ENCODE data around the gene NDUFAF8. TPM values are rescaled to one million over a fixed set of nuclear protein-coding genes. Genes with fewer than 3 reads are reported as not detected.
A peak's percentile ranks its signal among the peaks of the same experiment; 100 is the strongest.

NDUFAF8 gene
- total RNA-seq, 1 donor from 2014 or later = 77.0 TPM

DNA sequence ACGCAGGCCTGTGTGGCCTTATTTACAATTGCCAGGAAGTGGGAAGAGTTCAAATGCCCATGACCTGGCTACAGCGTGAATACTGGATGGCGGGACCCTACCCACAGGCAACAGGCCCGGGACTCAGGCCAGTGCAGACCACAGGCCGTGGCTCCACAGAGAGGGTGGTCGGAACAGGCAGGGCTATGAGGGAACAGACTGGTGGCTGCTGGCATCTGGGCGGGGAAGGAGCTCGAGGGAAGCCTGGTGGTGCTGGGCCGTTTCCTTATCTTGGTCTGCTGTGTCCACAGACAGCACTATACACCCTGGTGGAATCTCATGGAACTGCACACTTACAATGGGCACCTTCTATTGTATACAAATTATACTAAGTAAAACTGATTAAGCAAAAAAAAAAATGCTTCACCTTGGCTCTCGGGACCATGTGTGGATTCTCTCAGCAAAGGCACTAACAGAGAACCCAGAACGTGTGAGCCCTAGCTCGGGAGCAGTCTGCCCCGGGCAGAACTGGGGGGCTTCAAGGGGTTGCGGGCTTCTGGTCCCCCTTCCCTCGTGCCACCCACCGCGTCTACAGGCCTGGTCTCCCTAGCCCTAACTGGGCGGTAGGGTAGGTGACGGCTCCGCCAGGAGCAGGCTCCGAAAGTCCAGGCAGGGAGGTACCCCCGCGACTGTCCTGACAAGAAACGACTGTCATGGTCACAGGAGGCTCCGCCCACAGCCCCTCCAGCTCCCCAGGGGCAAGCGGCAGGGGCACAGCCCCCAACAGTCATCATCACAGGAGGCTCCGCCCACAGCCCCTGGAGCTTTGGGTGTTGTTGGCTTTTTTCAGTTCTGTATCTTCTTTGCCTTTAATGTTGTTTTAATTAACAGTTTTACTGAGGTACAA, 38.2 kb upstream of the NDUFAF8 start:
- peak; percentile 72 for DNase-seq (ENCODE audit: low spot score)

- no peak for DNase-seq (ENCODE audit: low spot score)
These were observed 36.8 kb upstream of the NDUFAF8 start for GRCh38 chr17:81202318-81202717.

- DNase-seq (ENCODE audit: low spot score) = no peak
These were observed 36.0 kb upstream of the NDUFAF8 start for GRCh38 chr17:81203136-81203535.

- no peak for DNase-seq (ENCODE audit: low spot score)
These were observed 34.5 kb upstream of the NDUFAF8 start for GRCh38 chr17:81204578-81204977.

GRCh38 chr17:81206166-81206565, 33.0 kb upstream of the NDUFAF8 start:
- DNase-seq (ENCODE audit: low spot score) = no peak

GRCh38 chr17:81206657-81207056, 32.5 kb upstream of the NDUFAF8 start:
- DNase-seq (ENCODE audit: low spot score) = no peak

- DNase-seq (ENCODE audit: low spot score) = no peak
These were observed 31.2 kb upstream of the NDUFAF8 start for GRCh38 chr17:81207610-81208581.

DNA sequence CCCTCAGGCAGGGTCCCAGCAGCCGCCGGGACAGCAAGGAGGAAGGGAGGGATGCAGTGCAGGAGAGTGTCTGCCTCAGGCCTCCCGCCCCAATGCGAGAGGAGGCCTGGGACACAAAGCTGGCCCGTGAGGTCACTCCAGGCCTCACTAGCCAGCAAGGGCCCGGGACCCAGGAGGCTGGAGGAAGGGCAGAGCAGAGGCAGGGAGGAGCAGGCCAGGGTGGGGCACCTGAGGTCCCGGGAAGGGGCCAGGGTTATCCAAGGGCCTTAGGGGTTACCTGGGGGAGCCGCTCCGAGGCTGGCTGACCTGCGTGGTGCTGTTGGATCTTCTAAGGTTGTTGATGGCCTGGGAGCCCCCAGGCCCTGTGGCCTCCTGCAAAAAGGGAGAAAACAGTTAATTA, 30.5 kb upstream of the NDUFAF8 start:
- no peak for DNase-seq (ENCODE audit: low spot score)

DNA sequence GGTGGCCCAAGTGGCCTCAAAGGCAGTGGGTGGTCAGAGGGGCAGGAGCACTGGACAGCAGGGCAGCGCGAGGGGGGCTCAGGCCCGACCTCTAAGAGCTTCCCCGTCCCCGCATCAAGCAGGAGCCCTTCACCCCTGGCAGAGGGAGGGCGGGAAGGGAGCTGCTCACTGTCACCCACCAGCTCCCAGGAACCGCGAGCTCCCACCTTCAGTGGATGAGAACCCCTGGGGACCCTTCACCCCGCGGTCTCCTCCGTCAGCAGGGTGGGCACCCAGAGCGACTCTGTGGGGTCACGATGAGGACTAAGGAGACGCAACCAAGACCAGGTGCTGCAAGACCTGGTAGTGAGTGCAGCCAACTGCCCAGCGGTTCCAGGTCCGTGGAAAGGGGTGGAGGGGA, 30.0 kb upstream of the NDUFAF8 start:
- no peak for DNase-seq (ENCODE audit: low spot score)

DNA sequence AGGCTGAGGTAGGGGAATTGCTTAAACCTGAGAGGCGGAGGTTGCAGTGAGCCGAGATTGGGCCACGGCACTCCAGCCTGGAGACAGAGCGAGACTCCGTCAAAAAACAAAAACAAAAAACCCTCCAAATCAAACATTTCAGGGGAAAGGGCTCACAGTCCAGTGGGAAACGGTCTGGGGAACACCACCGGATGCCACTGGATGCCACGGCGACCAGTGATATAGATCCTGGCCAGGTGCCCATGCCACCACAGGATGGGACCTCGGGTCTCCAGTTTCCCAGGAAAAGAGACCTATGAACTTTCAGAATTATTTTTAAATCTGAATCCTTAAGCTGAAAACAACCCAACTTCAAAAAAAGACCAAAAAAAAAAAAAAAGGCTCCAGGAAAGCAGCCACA, 28.7 kb upstream of the NDUFAF8 start:
- no peak for DNase-seq (ENCODE audit: low spot score)

DNA sequence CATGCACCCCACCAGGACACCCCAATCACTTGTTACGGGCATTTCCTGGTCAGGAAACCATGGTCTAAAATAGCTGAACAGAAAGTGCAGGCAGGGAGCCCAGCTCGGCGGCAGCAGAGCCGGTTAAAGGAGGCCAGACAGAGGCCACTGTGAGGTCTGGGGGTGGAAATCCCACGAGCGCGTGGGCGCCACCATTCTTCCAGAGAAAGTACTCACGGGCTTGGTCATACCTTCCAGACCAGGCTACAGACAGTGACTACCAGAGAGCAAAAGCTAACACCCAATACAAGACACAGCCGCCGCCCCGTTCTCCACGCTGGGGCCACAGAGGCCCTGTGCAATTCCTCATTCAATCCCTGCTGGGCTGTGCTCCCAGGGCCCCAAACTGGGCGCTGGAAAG, 28.2 kb upstream of the NDUFAF8 start:
- peak; percentile 41 for DNase-seq (ENCODE audit: low spot score)

GRCh38 chr17:81212365-81212764, 26.8 kb upstream of the NDUFAF8 start:
- no peak for DNase-seq (ENCODE audit: low spot score)

DNA sequence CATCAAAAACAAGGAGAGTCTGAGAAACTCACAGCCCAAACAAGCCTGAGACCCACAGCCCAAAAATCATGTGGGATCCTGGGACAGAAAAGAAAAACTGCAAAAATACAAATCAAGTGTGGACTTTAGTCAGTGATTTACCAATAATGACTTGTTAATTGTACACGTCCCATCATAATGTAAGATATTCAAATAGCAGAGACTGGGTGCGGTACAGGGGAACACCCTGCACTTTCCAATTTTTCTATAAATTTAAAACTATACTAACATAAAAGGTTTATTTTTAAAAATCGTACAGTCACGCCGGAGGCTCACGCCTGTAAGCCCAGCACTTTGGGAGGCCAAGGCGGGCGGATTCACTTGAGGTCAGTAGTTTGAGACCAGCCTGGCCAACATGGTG, 25.1 kb upstream of the NDUFAF8 start:
- DNase-seq (ENCODE audit: low spot score) = no peak

GRCh38 chr17:81217491-81217890, 21.6 kb upstream of the NDUFAF8 start:
- DNase-seq (ENCODE audit: low spot score) = no peak

GRCh38 chr17:81218459-81218858, 20.7 kb upstream of the NDUFAF8 start:
- DNase-seq (ENCODE audit: low spot score) = no peak

DNA sequence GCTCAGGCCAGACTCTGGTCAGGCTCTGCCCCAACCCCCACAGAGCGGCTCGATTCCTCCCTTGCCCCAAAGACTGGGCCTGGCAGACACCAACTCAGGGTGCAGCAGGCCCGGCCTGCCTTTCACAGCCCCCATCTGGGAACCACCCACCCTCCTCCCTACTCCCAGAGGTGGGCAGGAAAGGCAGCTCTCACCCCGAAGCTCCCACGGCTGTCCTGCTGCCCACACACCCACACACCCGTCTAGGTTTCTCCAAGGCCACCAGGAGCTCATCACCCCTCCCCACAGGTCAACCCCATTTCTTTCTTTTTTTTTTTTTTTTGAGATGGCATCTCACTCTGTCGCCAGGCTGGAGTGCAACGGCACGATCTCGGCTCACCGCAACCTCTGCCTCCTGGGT, 20.1 kb upstream of the NDUFAF8 start:
- DNase-seq (ENCODE audit: low spot score) = no peak

GRCh38 chr17:81219476-81220180, 19.5 kb upstream of the NDUFAF8 start:
- DNase-seq (ENCODE audit: low spot score) = no peak

DNA sequence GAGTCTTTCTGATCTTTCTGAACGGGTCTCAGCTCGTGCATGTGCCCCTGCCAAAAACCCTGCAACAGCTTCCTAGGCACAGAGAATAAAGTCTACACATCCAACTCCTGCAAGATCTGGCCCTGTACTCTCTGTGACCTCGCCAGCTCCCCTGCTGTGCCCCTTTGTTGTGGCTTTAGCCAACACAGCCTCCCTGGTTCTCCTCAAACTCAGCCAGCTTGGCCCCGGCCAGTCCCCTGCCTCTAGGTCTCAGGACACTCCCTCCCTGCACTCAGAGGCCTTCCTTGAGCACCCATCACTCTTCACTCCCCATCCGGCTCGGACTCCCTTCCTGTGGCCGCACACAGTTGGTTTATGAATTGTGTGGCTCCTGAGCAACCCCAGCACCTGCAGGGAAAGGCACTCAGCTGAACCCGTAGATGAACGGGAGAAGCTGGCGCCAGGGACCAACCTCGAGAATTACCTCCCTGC, 17.7 kb upstream of the NDUFAF8 start:
- no peak for DNase-seq (ENCODE audit: low spot score)

DNA sequence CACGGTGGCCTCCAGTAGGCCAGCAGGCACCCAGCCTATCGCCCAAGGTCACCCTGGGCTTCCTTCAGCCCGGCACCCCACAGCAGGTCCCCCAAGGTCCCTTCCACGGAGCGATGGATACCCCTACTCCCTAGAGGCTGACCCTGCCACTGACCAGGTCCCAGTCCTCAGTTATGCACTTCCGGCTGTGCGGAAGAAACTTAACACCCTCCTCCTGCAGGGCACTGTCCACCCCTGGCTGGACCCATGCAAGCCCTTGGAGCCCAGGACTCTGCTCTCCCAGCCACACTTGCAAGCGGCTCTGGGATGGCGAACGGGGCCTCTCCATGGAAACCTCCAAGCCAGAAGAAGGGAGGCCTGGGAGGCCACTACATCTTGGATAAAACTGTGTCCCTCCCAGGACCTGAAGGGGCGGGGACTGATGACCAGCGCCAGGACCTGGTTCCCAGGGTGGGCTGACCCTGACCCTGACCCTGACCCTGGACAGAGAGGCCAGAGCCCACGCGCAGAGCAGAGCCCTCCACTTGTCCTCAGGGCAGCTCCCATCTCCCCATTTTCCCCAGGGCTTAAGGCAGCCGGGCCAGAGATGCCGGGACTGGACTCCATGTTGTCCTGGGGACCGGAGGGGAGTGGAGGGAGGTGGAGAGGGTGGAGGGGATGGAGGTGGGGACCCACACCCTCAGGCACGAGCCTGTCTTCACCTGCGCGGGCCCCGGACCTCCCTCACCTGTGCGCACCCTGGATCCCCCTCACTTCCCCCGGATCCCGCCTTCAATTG, 17.1 kb upstream of the NDUFAF8 start:
- DNase-seq (ENCODE audit: low spot score) = no peak

GRCh38 chr17:81222620-81222905, 16.6 kb upstream of the NDUFAF8 start:
- no peak for DNase-seq (ENCODE audit: low spot score)
